HG03442 (cell line): Measurements from ENCODE around the gene CELF4.

Source experiments
- ATAC-seq: cut with Tn5 transposase; IDR thresholded peaks from one replicate; pipeline ENCODE4 v1.9.1; 2021; ENCODE audit warnings: mild to moderate bottlenecking, moderate library complexity; ENCODE audit not compliant: unreplicated experiment

CELF4 gene

DNA sequence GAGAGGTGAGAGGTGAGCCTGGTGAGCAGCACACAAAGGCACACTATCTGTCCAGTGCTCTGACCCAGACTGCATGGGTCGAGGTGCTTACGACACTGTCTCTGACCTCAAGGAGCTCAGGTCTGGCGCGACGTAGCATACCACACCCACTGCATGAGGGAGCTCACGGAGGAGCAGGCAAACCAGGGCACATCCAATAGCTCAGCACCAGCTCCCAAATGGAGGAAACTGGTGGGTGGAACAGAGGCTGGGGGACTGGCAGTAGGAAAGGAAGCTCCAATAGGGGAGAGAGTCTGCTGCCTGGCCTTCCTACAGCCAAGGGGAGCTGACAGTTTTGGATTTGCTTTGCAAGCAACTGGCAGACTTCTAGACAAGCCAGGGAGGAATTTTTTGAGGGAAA lies 36.3 kb downstream of the CELF4 start:
- ATAC-seq, result no peak

DNA sequence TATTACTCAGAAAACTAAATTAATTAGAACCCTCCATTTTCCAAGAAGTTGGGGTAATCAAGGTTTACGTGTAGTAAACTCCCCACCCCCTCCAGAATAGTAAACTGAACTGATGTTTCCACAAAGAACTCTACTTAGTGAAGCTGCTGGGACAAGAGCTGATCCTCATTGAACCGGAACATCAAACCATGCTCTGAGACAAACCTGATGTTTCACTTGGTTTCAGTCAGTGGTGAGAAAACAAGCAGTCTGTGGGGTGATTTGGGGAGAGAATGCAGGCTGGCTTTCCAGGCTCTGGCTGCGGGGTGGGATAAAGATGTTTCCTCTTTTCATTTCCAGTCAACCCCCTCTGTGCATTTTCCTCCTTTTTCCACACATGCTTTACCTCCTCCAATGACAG lies 38.2 kb downstream of the CELF4 start:
- ATAC-seq, result no peak

DNA sequence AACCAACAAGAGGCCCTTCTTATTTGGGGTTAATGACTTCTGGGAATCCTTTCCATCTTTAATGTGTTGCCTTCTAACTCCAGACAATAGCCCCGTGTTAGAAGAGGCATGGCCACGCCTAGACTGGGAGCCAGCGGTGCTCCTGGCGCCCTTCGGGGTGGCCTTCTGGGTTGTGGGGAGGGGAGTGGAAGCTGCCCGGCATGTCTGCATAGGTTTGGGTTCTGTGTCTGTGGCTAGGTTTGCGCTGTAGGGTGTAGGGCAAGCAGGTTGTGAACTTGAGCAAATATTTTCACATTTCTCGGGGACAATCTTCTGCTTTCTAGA lies 40.4 kb downstream of the CELF4 start:
- no peak for ATAC-seq

DNA sequence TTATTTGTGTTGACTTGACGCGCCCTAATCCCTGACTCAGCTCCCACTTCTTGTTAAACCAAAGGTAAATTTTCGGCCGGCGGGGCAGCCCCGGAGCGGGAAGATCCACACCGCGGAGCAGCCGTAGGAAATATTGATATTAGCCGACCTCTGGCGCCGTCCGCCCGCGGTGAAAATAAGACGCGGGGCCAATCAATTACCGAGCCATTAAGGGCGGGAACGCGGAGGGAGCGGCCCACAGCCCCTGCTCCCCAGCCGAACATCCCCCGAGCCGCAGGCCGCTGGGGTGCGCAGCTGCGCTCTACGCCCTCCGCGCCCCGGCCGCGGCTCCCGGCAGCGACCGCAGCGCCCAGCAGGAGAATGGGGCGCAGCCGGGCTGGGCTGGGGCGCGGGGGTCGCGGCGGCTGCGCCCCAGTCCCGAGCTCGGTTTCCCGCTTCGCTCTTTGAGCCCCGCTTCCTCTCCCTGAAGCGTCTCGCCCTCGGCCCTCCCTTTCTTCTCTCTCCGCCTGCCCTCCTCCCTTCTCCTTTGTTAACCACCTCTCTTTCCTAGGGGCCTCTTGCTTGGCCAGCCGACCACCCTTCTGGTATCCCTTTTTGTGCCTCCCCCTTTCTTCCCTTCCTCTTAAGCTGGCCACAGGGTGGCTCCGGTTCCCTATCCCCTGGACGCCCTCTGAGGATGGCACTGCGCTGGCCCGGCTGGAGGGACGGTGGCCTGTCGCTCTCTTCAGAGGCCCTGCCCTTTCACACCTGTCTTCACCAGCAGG lies 40.9 kb downstream of the CELF4 start:
- ATAC-seq, result no peak

DNA sequence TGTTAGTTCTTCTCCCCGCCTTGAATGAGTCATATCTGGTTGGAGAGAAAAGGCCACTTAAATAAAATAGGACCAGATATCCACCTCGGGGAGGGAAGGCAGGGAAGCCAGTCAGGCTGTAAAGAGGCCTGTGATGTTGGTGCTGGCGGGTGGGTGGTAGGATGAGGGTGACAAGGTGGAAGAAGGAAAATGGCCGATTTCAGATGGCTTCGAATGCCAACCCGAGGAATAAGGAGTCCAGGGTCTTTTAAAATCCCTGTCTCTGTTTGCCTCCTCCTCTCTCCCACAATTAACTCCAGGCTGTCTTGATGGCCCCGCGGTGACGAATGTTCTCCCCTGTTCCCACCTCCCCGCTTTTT lies 41.5 kb downstream of the CELF4 start:
- no peak for ATAC-seq

DNA sequence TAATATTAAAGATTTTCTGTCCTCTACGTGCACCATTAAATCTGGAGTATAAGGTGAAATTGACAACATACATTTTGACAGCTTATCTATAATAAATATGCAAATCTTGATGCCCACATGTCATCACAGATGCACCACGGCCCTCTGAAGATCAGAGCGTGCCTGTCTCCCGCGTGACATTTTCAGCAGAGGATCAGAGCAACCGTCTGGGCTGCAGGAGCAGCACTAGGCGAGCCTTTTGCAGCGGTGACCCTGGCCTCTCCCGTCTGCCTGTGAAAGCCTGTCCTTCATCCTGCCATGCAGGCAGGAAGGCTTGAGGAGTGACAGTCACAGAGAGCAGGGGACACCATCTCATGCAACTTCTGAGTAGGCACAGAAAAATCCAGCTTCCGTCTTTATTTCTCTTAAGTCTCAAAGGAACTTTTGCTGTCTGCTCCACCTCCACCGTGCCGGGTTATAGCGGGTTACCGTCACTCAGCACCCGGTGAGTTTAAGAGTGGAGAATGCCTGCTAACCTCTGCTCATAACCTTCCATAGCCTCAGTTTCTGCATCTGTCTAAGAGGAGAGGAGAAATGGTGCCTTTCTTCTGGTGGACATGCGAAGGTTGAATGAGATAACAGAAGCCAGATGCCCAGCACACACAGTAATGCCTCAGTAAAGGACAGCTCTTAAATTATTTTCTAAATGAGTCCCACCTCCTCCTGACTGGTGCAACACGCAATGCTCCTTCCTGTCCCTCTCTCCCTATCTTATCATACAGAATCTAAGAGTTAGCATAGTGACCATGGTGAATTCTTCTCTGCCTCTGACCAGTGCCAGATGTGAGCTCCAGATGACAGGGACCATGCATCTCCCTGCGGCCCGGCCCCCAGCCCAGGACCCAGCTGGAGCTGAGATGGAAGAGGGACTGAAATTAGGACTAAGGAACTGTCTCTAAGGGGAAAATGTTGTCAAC lies 43.8 kb downstream of the CELF4 start:
- ATAC-seq, result no peak

DNA sequence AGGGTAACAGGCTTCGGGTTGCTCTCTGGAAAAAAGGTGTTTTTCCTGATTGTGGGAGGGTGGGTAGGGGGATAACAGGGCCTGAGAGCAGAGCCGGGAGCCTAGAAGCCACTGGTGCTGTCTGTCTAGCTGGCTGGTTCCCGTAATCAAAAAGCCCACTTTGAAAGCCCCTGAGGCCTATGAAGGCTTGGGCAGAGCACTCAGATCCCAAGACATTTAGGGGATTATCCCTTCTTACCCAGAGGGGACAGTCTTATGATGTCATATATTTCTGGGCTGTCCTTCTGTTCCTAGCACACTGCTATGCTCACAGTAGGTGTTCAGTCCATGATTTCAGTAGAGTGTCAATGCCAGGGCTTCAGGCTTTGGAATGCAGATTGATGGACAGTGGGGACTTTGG lies 45.1 kb downstream of the CELF4 start:
- ATAC-seq, result no peak

DNA sequence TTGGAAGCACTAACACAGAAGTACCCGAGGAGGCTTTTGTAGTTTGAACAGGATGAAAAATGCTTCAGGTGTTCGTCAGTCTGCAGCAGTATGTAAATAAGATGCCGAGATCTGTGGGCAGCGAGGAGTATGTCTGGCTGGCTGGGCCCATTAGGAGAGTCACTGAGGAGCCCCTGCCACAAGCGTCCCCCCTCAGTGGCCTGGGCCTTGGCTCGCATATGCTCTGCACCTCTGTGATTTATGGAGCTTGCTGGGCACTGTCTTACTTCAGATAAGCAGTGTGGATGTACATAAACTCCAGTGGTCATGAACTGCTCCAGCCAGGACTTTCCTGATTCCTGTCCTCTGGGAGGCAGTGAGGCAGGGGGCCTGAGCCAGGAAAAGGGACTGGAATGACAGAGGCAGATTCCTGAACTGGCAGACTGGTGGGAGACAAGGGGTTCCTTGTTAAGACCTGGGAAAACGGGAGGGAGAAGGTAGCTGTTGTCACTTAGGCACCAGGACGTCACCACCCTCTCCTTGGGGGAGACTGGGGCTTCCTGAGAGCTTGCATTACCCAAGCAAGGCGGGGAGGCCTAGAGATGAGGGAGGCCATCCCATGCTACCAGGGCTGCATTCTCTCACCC lies 46.0 kb downstream of the CELF4 start:
- no peak for ATAC-seq

DNA sequence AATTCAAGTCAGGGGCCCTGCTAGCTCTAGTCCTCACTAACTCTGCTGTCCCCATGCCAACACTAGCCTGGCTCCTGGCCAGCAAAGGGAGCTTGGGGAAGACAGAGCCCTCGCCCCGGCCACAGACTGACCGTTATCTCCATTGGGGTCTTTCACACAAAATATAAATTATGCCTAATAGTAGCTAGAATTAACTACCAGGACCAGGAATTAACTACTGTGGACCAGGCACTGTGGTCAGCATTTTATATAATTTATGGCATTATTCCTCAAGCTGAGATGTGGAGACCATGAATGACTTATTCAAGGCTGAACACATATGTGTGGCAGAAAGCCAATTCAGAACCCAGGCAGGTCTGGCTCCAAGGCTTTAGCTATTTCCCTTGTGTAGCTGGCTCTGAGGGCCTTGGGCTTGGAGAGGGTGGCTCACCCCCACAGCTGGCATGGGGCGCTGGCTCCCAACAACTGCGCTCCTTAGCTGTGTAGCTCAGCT lies 49.2 kb downstream of the CELF4 start:
- ATAC-seq, result no peak

DNA sequence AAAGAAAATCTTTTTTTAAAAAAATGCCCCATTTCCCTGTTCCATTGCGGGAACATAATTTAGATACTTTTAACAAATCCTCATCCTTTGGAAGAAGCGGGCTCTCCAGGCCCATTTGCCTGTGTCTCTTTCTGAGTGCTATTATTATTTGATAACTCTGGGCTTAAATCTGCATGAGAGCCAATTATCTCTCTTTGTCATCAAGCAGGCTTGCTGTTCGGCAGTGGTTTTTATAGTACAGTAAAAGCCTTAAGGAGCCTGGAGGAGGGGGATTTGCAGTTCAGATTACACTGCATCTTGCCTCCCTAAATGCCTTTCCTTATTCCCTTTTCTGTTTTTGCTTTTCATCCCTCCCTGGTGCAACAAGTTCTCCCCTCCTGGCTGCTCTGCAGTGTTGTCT lies 50.6 kb downstream of the CELF4 start:
- no peak for ATAC-seq

DNA sequence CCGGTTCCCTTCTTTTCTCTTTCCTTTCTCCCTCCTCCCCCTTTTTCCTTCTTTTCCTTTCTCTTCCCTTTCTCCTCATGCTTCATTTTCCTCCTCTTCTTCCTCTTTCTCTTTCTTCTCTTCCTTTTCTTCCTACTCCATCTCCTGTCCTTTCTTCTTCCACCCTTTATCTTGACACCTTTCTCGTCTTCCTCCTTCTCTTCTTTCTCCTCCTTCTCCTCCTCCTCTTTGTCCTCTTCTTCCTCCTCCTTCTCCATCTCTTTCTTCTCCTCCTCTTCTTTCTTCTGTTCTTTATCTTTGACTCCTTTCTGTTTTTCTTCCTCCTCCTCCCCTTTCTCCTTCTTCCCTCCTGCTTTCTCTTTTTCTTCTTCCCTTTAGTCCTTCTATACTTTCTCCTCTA lies 53.2 kb downstream of the CELF4 start:
- ATAC-seq, result no peak

DNA sequence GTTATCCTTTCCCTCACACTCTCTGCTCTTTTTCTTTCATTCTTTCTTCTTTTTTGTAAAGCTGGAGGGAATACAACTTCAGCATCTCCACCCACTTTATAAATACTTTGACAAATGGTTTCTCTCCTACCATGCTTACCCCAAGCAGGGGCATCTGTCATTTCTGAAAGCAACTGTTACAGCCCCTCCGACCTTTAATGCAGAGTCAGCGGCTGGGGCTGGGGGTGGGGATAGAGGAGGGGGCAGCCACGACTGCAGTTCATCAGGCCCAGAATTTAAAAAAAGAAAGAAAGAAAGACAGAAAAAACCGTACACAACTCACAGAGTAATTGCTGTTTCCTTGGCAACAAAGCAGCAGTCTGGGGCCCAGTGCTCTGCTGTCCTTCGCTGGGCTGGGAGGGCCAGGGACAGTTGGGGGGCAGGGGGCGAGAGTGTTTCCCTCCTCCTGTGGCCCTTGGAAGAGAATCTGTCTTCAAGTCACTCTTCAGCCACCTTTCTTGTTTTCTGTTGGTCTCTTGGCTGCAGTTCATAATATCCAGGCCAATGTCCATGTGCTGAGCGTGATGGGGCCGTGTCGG lies 53.8 kb downstream of the CELF4 start:
- no peak for ATAC-seq

DNA sequence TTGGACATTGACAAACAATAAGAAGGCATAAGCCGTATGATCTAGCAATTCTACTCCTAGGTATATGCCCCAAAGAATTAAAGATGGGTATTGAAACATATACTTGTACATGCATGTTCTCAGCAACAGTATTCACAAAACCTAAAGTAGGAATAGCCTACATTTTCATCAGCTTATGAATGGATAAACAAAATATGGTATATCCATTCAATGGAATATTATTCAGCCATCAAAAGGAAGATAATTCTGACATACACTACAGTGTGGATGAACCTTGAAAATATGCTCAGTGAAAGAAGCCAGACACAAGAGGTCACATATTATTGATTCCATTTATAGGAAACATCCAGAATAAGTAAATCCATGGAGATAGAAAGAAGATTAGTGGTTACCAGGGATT lies 56.0 kb downstream of the CELF4 start:
- no peak for ATAC-seq

DNA sequence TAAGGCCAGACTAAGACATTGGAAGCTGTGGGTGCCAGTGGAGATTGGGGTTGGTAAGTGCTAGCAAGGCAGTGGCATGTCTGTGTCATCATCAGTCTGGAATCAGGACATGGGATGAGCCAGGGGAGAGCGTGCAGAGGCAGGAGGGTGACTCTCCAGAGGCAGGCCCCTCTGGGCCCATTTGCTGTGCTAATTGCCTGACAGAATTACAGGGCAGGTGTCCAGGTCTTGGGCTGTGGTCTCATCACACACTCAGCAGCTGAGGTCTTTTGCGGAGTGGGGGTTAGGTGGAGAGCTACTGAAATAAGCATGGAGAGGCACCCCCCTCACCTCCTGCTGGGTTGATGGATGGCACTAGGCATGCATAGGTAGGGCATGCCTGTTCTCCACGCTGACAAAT lies 57.4 kb downstream of the CELF4 start:
- ATAC-seq, result no peak

DNA sequence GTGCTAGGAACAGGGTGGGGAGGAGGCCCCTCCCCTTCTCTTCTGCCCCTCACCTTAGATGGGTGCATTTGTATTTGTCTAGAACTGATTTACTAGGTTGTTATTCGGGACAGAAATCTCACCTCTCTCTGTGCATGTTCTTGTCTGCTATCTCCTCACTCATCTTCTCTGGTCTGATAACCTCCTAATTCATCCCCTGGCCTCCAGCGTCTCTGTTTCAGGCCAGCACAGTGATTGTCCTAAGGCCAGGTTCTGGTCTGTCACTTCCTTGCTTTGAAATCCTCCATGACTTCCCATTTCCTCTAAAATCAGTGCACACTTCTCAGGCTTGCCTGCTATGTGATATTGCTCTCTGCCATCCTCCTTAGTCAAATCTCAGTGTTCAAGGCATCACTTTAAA lies 58.4 kb downstream of the CELF4 start:
- ATAC-seq, result no peak

DNA sequence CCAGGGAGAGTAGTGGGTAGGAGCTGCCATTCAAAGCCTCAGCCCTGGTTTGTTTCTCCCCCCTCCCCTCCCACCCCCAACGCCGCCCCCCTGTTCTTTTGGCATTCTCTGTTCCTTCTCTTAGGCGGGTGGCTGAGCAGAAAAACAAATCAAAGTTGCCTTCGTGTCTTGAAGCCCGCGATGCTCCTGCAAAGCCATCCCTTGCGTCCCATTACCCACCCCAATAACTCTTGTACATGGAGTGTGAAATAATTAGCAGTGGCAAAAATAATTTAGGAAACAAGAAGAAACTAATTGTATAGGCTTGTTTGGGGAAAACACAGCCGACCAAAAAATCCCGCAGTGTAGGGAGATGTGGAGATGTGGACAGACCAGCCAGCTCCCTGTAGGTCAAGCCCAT lies 59.6 kb downstream of the CELF4 start:
- ATAC-seq, result no peak

DNA sequence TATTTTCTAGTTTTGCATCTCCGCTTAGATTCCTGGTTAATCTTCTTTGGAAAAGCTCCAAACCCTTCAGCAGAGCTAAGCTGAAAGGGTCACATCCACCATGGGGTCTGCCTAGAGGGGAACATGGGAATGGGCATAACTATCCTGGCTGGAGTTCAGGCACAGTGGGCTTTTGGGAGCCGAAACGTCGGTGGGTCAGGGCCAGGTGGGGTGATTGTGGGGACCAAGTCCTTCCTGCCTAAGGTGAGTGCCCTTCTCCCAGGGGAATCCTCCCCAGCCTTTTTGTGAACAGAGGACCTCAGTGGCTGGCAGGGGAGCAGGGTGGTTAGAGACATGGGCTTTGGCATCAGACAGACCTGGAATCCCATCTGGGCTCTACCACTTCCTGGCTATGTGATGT lies 60.3 kb downstream of the CELF4 start:
- ATAC-seq, result no peak

DNA sequence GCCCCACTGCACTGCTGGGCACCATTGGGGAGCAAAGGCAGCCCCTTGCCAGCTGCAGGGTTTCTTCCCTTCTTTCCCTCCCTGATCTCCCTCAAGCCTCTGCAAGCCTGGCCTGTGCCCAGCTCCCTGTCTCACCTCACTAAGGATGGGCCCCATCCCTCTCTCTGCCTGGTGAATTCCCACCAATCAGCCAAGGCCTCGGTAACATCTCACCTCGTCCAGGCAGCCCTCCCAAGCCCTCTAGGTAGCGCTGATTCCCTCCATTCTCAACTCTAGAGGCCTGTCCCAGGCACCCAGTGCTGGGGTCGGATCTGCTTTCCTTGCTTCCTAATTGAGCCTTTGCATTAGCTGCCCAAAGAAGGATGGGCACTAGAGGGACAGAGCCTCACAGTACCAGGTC lies 63.0 kb downstream of the CELF4 start:
- ATAC-seq, result no peak

DNA sequence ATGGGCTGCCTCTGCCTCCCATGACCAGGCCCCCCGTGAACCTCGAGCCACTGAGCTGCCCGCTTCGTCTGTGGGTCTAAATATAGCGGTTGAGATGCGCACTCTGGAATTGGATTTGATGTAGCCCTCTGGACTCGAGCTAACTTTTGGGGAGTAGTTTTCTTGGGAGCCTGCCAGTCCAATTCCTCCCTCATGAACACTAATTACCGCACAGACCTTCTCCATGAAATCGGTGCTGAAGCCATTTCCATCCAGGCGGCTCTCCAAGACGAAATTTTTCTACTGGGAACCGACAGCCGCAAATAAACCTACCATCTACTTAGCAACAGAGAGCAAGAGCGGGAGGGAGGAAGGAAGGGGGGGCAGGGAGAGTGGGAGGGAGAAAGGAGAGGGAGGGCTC lies 63.6 kb downstream of the CELF4 start:
- ATAC-seq, result no peak

DNA sequence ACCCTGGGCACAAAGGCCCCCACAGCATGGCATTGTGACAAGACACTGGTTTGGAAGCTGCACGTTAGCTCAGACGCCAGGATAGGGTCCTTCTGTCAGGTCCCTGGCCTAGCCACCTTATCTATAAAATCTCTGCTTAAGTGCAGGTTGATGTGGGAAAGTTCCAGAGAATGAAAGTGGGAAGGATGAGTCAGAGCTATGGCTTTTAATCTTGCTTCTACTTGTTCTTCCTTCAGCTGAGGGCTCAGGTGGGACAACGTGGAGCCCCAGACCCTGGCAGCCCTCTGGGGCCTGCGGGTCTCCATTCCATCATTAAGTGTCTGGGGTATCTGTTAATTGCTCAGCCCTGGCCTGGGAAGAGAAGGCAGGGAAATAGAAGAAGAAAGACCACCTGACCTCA lies 64.5 kb downstream of the CELF4 start:
- no peak for ATAC-seq

DNA sequence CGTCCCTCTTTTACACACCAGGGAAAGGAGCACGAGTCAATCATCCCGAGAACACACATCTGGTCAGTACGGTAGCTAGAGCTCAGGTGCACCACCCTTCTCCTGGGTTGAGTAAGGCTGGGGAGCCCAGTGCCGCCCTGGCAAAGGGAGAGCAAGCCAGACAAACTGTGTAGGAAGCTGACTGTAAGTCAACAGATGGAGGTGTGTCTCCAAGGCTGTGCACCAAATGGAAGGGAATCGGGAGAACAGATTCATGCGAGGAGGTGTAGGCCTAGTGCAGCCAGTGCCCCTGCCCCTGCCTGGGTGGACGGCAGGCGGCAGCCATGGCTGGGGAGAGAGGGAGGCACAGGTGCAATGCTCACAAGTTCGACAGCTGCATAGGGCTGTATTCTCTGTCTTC lies 65.7 kb downstream of the CELF4 start:
- ATAC-seq, result no peak

DNA sequence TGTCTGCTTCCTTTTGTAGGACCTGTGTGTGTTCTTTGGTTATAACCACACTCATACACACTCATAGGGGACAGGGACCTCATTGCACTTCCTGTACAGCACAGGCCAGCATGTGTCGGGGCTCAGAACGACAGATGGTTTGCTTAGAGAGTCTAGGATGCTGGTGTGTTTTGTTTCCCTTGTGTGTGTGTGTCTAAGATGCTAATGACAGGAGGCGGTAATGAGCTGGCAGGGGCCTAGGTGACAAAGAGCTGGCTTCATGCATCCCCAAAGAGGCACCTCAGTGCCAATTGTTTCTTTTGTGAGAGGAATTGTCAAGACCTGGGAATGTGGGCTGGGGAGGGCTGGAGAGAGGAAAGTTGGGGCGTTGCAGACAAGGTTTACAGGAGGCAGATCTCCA lies 66.6 kb downstream of the CELF4 start:
- no peak for ATAC-seq
